Endodermal cell (in vitro differentiated cells): Measurements from ENCODE around the gene NME7. TPM values are rescaled to one million over a fixed set of nuclear protein-coding genes. Genes with fewer than 3 reads are reported as not detected.

Experiments used
- DNase-seq: peaks from one replicate; pipeline ENCODE4 v3.0.0-alpha.2; 2017
- H3K27ac ChIP-seq: 2 replicates; pipeline ENCODE4 v1.5.1; 2013; ENCODE audit warnings: mild to moderate bottlenecking, low read depth, low read length, moderate library complexity
- H3K27me3 ChIP-seq: 2 replicates; pipeline ENCODE4 v1.6.1; 2013; ENCODE audit warnings: mild to moderate bottlenecking, low read length, moderate library complexity; ENCODE audit not compliant: insufficient read depth, control insufficient read depth, poor library complexity, severe bottlenecking
- H3K36me3 ChIP-seq: 2 replicates; pipeline ENCODE4 v1.7.0; 2013; ENCODE audit warnings: mild to moderate bottlenecking, low read length, moderate library complexity; ENCODE audit not compliant: control insufficient read depth, insufficient read depth
- H3K4me1 ChIP-seq: one replicate; pipeline ENCODE4 v1.7.0; 2013; ENCODE audit warnings: low read length; ENCODE audit not compliant: control insufficient read depth, insufficient read depth
- H3K4me3 ChIP-seq: 2 replicates; pipeline ENCODE4 v1.5.1; 2013; ENCODE audit warnings: mild to moderate bottlenecking, low read length, moderate library complexity
- H3K9ac ChIP-seq: 2 replicates; pipeline ENCODE4 v1.6.1; 2013; ENCODE audit warnings: mild to moderate bottlenecking, low read length, moderate library complexity; ENCODE audit not compliant: poor library complexity, severe bottlenecking; ENCODE audit errors: extremely low read depth
- H3K9me3 ChIP-seq: 2 replicates; pipeline ENCODE4 v1.6.1; 2013; ENCODE audit warnings: mild to moderate bottlenecking, low read length, moderate library complexity; ENCODE audit not compliant: control insufficient read depth
- H3K27ac Mint-ChIP-seq: 2 replicates; pipeline ENCODE4 v1.8.0; 2020; ENCODE audit warnings: mixed read lengths
- H3K27me3 Mint-ChIP-seq: 2 replicates; pipeline ENCODE4 v1.8.0; 2021; ENCODE audit warnings: mild to moderate bottlenecking, mixed read lengths; ENCODE audit not compliant: insufficient read depth
- H3K36me3 Mint-ChIP-seq: 2 replicates; pipeline ENCODE4 v1.8.0; 2020; ENCODE audit warnings: low read depth, mixed read lengths
- H3K4me1 Mint-ChIP-seq: 2 replicates; pipeline ENCODE4 v1.8.0; 2020; ENCODE audit warnings: mixed read lengths
- H3K4me3 Mint-ChIP-seq: 2 replicates; pipeline ENCODE4 v1.8.0; 2020; ENCODE audit warnings: mild to moderate bottlenecking, moderate library complexity, mixed read lengths
- H3K9me3 Mint-ChIP-seq: 2 replicates; pipeline ENCODE4 v1.8.0; 2020; ENCODE audit warnings: mild to moderate bottlenecking, mixed read lengths
- CTCF ChIP-seq: fragments of 200-600 bp; sonication (generic); conservative IDR thresholded peaks from 2 replicates; pipeline ENCODE4 v1.5.0; 2021; ENCODE audit warnings: antibody characterized with exemption, mild to moderate bottlenecking
- WGBS, 2 experiments: methylation state at CpG; one replicate each; pipeline versions ENCODE4 v1.1.5 to v1.1.7; 2013; ENCODE audit warnings: missing lambda C conversion rate in 2 of 2, mixed read lengths in 1 of 2; ENCODE audit not compliant: insufficient coverage in 1 of 2, insufficient read length in 1 of 2; 5-methylcytosine and 5-hydroxymethylcytosine counted together
- total RNA-seq, 2 donors: library from RNA; stranded (reverse); fragmentation: NEBNext Ultra II Directional in 1 of 2; extraction: Animal tissue kit (Norgen Biotek cat#: 25700) in 1 of 2; gene quantifications; 2 replicates in 1 of 2; 3 replicates in 1 of 2; pipeline ENCODE4 v1.2.1, GENCODE V29; 2021

Gene NME7
- total RNA-seq, 2 donors from 2014 or later: 28.1 to 32.3 TPM

GRCh38 chr1:169117599-169117998, 250.0 kb downstream of the NME7 start:
- Histone ChIP-seq H3K4me1 (peaks cover 3% of the 10 kb centered on the region), H3K27me3 (no peaks in the 10 kb centered on the region), H3K36me3 (peaks cover 56% of the 10 kb centered on the region), H3K9ac (no peak overlapping the region), H3K4me3 (no peak overlapping the region), H3K27ac (no peak overlapping the region), H3K9me3 (no peaks in the 10 kb centered on the region)
- H3K4me1 Mint-ChIP-seq: peaks cover 45% of the 10 kb centered on the region
- no peaks in the 10 kb centered on the region for H3K9me3 Mint-ChIP-seq
- peaks cover 48% of the 10 kb centered on the region for H3K36me3 Mint-ChIP-seq
- no peak for TF ChIP-seq CTCF
- WGBS, 2 experiments: 100% methylated on average over 1 of the region's 1 CpG; no CpG with 5 or more reads in 1 of the 2 experiments
- H3K27me3 Mint-ChIP-seq: no peaks in the 10 kb centered on the region
- no peak overlapping the region for H3K4me3 Mint-ChIP-seq
- no peak for DNase-seq
- no peak overlapping the region for H3K27ac Mint-ChIP-seq

GRCh38 chr1:169117014-169117413, 250.6 kb downstream of the NME7 start:
- 96% methylated on average over 2 of the region's 2 CpGs; no CpG with 5 or more reads in 1 of the 2 experiments for WGBS, 2 experiments
- peaks cover 62% of the 10 kb centered on the region for H3K36me3 ChIP-seq
- no peak overlapping the region for H3K4me3 ChIP-seq
- H3K9me3 ChIP-seq: no peaks in the 10 kb centered on the region
- H3K27ac ChIP-seq: no peak overlapping the region
- DNase-seq: no peak
- no peaks in the 10 kb centered on the region for H3K27me3 ChIP-seq
- no peak for TF ChIP-seq CTCF
- H3K9ac ChIP-seq: no peak overlapping the region
- H3K4me1 ChIP-seq: peaks cover 3% of the 10 kb centered on the region
- H3K4me3 Mint-ChIP-seq: no peak overlapping the region
- H3K27ac Mint-ChIP-seq: no peak overlapping the region
- no peaks in the 10 kb centered on the region for H3K9me3 Mint-ChIP-seq
- no peaks in the 10 kb centered on the region for H3K27me3 Mint-ChIP-seq
- H3K4me1 Mint-ChIP-seq: peaks cover 48% of the 10 kb centered on the region
- H3K36me3 Mint-ChIP-seq: peaks cover 54% of the 10 kb centered on the region

GRCh38 chr1:169115891-169116585, 251.6 kb downstream of the NME7 start:
- 95 to 97% methylated on average over 7 to 14 of the region's 14 CpGs for WGBS, 2 experiments
- H3K27ac ChIP-seq: no peak overlapping the region
- no peaks in the 10 kb centered on the region for H3K9me3 ChIP-seq
- Mint-ChIP-seq H3K4me1 (peaks cover 47% of the 10 kb centered on the region), H3K9me3 (no peaks in the 10 kb centered on the region), H3K27me3 (no peaks in the 10 kb centered on the region), H3K36me3 (peaks cover 59% of the 10 kb centered on the region), H3K27ac (peak overlapping the region; percentile 15), H3K4me3 (no peak overlapping the region)
- peaks cover 72% of the 10 kb centered on the region for H3K36me3 ChIP-seq
- H3K27me3 ChIP-seq: no peaks in the 10 kb centered on the region
- no peak overlapping the region for H3K9ac ChIP-seq
- H3K4me3 ChIP-seq: no peak overlapping the region
- peaks cover 2% of the 10 kb centered on the region for H3K4me1 ChIP-seq
- DNase-seq: no peak
- TF ChIP-seq CTCF: no peak
